Mononuclear cell (primary cell): ENCODE results near the gene TSPAN32. TPM values are rescaled to one million over a fixed set of nuclear protein-coding genes. Genes with fewer than 3 reads are reported as not detected.

Experiments
- H3K27me3 ChIP-seq: 2 replicates; pipeline ENCODE4 v1.6.0; 2011; ENCODE audit warnings: low read length, control low read depth; ENCODE audit not compliant: insufficient read depth
- H3K4me1 ChIP-seq: 2 replicates; pipeline ENCODE4 v1.5.1; 2011; ENCODE audit warnings: mild to moderate bottlenecking, low read length, control low read depth; ENCODE audit not compliant: insufficient read depth
- H3K4me3 ChIP-seq: 2 replicates; pipeline ENCODE4 v1.5.1; 2011; ENCODE audit warnings: mild to moderate bottlenecking, low read length, moderate library complexity
- H3K9me3 ChIP-seq: 2 replicates; pipeline ENCODE4 v1.5.1; 2011; ENCODE audit warnings: low read depth, mild to moderate bottlenecking, control low read depth, low read length
- total RNA-seq: library from RNA; depleted of rRNA; stranded (reverse); fragments of >200 nt; gene quantifications from one replicate; pipeline ENCODE4 v1.2.3, GENCODE V29; 2012

Gene TSPAN32, protein sequence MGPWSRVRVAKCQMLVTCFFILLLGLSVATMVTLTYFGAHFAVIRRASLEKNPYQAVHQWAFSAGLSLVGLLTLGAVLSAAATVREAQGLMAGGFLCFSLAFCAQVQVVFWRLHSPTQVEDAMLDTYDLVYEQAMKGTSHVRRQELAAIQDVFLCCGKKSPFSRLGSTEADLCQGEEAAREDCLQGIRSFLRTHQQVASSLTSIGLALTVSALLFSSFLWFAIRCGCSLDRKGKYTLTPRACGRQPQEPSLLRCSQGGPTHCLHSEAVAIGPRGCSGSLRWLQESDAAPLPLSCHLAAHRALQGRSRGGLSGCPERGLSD
- total RNA-seq = 21.6 TPM

DNA sequence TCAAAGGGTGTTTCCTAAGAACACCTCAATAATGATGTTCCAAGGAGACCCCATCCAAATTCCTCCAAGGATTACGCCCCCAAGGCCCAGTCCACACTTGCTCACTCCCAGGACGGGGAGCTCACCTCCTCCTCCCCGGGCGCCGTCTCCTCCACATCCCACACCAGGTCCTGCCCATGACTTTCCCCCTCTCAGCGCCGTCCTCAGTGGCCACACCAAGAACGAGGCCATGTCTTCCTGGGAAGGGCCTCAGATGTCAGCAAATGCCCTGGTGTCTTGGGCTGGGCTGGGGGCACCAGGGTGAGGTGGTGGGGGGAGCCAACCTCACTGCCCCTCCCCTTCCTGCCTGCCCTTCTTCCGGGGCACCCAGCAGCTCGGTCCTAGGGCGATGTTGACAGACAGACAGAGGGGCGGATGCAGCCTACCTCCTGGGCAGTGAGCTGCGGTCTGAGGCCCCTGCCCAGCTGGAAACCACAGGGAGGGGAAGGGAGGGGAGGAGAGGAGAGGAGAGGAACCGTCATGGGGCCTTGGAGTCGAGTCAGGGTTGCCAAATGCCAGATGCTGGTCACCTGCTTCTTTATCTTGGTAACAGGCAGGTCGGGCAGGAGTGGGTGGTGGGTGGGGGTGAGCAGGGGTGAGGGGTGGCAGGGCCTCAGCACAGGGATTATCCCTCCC lies at the start of gene TSPAN32, which contains the start of gene C11orf21:
TSS of gene TSPAN32 (plus strand) at position 383 of the 675 bp plus-strand sequence. CDS start at position 520, 137 bp downstream.
TSS of gene C11orf21 (minus strand) at position 288 of the 675 bp plus-strand sequence. CDS start at position 178, 110 bp downstream.
- Histone ChIP-seq H3K27me3 (no peaks in the 10 kb centered on the region), H3K9me3 (no peaks in the 10 kb centered on the region), H3K4me1 (peaks cover 67% of the 10 kb centered on the region), H3K4me3 (peak within 1 kb of the TSS; percentile 62)

- Histone ChIP-seq H3K4me3 (no peak overlapping the region), H3K4me1 (no peaks in the 10 kb centered on the region), H3K9me3 (no peaks in the 10 kb centered on the region), H3K27me3 (no peaks in the 10 kb centered on the region)
Observed at GRCh38 chr11:2252018-2252417, 49.8 kb upstream of the TSPAN32 start.

GRCh38 chr11:2256293-2256913 lies 45.4 kb upstream of the TSPAN32 start:
- H3K27me3 ChIP-seq = no peaks in the 10 kb centered on the region
- no peaks in the 10 kb centered on the region for H3K9me3 ChIP-seq
- no peak overlapping the region for H3K4me3 ChIP-seq
- H3K4me1 ChIP-seq = no peaks in the 10 kb centered on the region

DNA sequence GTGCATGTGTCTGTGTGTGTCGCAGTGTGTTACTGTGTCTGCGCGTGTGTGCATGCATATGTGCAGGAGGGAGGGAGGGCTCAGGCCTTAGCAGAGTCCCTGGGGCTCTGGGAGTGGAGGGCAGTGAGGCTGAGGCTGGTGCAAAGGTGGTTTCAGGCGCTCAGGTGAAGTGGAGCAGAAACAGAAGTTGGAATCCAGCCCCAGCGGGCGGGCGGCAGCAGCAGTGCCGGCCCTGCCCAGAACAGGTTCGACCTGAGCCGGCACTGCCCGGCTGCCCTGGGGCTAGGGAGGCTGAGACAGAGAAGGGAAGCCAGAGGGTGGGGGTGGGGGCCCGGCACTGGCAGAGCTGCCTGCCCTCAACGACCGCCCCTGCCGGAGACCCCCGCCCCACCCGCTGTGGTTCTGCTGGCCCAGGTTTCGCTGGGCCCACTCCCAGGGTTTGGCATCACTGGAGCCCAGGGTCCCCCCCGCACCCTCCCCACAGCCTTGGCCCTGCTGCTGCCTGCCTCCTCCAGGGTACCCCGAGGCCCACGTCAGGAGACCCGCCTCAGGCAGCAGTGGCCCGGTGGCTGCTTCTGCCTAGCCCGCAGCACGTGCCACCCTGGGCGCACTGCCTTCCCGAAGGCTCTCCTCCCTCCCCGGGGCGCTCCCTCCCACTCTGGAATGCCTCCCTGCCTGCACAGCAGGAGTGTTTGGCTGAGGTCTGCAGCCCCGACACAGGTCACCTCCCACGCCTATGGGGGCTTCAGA lies 44.7 kb upstream of the TSPAN32 start:
- no peaks in the 10 kb centered on the region for H3K4me1 ChIP-seq
- no peaks in the 10 kb centered on the region for H3K27me3 ChIP-seq
- H3K9me3 ChIP-seq = no peaks in the 10 kb centered on the region
- no peak overlapping the region for H3K4me3 ChIP-seq

- Histone ChIP-seq H3K4me1 (no peaks in the 10 kb centered on the region), H3K4me3 (no peak overlapping the region), H3K27me3 (no peaks in the 10 kb centered on the region), H3K9me3 (no peaks in the 10 kb centered on the region)
Observed at GRCh38 chr11:2258501-2259465, 43.0 kb upstream of the TSPAN32 start.

DNA sequence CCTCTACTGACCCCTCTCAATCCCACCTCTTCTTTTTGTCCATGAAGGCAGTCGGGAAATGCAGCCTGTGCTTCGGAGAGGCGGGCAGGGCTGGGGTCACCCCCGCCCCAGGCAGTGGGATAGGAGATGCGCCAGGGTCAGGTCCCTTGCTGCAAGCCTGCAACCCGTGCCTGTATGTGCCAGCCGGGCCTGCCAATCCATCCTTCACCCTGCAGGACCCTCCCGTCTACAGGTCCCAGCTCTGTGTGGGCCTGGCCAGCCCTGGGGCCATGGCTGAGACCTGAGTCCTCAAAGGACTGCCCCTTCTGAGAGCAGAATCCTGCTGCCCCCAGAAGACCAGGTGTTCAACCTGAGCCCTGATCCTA lies 42.4 kb upstream of the TSPAN32 start:
- Histone ChIP-seq H3K9me3 (no peaks in the 10 kb centered on the region), H3K27me3 (no peaks in the 10 kb centered on the region), H3K4me1 (no peaks in the 10 kb centered on the region), H3K4me3 (no peak overlapping the region)

DNA sequence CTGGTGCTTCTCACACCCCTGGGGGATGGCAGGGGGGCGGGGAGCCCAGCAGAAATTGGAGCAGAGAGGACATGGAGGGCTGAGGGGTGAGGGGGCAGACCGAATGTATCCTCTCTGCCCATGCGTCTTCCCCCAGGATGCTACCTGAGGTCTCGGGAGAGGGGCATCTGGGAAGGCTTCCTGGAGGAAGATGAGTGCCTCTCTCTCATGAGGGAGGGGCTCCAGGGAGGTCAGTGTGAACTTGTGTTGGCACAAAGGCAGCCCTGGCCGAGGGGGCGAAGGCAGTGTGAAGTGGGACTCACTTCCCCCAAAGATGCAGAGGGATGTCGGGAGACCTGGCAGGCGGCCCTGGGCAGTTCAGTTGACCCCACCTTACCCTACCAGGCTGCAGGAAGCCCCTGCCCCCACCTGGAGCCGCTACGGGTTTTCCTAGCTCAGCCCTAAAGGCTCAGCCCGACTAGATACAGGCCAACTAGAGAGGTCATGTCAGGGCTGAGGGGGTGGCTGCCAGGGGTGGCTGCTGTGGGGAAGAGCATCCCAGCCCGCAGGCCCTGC lies 41.8 kb upstream of the TSPAN32 start:
- Histone ChIP-seq H3K27me3 (no peaks in the 10 kb centered on the region), H3K4me1 (peaks cover 4% of the 10 kb centered on the region), H3K4me3 (no peak overlapping the region), H3K9me3 (no peaks in the 10 kb centered on the region)

DNA sequence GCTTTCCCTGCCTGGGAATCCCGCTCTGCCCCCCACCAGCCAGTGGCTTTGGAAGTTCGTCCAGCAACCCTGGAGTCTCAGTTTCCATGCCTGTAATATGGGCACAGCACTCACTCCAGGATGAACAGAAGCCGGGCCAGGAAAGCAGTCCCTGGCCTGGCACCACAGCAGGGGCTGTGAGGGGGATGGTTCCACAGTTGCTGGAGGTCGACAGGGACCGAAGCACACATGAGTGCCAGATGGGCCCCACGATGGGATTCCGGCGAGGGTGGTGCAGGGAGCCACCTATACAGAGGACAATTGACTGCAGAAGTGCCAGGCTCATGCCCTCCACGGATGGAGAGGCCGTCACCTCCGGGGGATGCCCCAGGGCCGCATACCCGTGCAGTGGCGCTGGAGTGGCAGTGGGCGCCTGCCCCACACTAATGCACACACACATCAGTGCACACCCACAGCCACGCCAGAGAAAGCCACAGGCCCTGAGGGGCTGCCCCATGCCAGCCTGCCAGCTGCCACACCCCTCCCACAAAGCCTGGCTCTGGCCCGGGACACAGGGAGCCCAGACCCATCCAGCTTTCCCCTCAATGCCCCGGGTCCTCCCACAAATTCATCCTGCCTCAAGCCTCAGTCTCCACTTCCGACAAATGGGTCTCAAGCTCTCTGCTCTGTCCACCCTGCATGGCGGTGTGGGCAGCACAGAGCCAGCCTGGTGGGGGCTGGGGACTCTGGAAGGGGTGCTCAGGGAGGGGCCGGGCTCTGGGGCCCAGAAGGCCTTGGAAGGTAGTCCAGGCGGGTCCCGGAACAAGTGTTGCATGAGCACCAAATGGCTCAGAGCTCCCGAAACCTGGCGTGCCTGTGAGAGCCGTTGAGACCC lies 41.1 kb upstream of the TSPAN32 start:
- no peak overlapping the region for H3K4me3 ChIP-seq
- H3K4me1 ChIP-seq = peaks cover 11% of the 10 kb centered on the region
- H3K27me3 ChIP-seq = no peaks in the 10 kb centered on the region
- H3K9me3 ChIP-seq = no peaks in the 10 kb centered on the region

- peaks cover 20% of the 10 kb centered on the region for H3K4me1 ChIP-seq
- no peaks in the 10 kb centered on the region for H3K9me3 ChIP-seq
- H3K4me3 ChIP-seq = no peak overlapping the region
- no peaks in the 10 kb centered on the region for H3K27me3 ChIP-seq
Observed at GRCh38 chr11:2261436-2262230, 40.2 kb upstream of the TSPAN32 start.

DNA sequence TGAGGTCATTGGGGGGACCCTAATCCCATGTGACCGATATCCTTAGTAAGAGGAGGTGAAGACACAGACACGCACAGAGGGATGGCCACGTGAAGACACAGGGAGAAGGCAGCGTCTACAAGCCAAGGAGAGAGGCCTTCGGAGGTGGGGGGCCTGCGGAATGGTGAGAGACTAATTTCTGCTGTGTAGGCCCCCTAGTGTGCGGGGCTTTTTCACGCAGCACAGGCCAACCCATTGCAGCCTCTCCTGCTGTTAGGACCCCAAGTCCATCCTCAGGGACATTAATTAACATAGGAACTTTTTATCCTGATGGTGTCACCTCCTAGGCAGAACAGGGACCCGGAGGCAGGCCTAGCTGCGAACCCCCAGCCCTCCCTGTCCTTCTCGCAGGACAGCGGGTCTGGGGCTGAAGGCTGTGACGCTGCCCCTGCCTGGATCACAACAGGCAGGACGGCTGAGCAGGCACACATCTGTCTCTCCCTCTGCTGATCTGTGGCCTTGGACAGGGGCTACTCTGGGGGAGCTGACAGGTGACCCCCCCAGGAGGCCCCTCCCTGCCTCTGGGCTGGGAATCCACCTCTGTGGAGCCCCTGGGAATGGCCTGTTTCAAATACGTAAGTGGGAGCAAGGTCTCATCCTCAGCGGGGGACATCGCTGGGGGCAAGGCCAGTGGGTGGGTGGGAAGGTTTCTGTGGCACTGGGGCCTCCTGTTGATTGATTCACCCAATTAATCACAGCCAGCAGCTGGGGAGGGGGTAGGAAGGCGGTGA lies 39.3 kb upstream of the TSPAN32 start:
- Histone ChIP-seq H3K27me3 (no peaks in the 10 kb centered on the region), H3K9me3 (no peaks in the 10 kb centered on the region), H3K4me1 (peaks cover 28% of the 10 kb centered on the region), H3K4me3 (no peak overlapping the region)

DNA sequence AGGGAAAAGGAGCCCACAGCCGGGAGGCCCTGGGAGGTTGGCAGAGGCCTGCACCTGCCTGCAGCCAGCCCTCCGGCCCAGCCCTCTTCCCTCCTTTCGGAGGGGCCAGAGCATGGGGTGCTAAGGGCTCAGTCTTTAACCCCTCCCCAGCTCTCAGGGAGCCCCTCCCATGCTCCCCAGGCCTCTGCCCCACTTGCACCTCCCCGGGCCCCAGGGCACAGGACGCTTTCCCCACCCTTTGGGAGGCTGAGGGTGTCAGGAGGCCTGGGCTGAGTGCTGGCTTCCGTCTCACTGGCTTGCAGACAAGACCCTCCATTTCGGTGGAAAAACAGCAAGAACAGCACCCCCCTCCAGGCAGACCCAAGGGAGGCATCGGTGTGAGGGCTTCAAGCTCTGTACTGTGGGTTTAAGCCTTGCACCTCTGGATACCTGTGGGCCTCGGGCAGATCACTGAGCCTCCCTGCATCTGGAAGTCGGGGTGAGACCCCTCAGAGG lies 38.7 kb upstream of the TSPAN32 start:
- H3K9me3 ChIP-seq = no peaks in the 10 kb centered on the region
- no peaks in the 10 kb centered on the region for H3K27me3 ChIP-seq
- H3K4me1 ChIP-seq = peaks cover 34% of the 10 kb centered on the region
- no peak overlapping the region for H3K4me3 ChIP-seq
